GM12872 (cell line): ENCODE measurements around the gene TAF1.

Experiments used
- CTCF ChIP-seq: IDR thresholded peaks from 3 replicates; pipeline ENCODE4 v1.5.1; 2011; ENCODE audit warnings: low read depth, mild to moderate bottlenecking, low read length, moderate library complexity; ENCODE audit not compliant: insufficient read depth

Gene TAF1

GRCh38 chrX:71464968-71465367, 98.8 kb downstream of the TAF1 start:
- TF ChIP-seq CTCF: no peak

GRCh38 chrX:71466979-71467523, 100.9 kb downstream of the TAF1 start:
- no peak for TF ChIP-seq CTCF

- TF ChIP-seq CTCF: no peak
Measured at GRCh38 chrX:71475785-71476540, 109.8 kb downstream of the TAF1 start.

GRCh38 chrX:71482228-71482958, 116.2 kb downstream of the TAF1 start:
- TF ChIP-seq CTCF: no peak

- TF ChIP-seq CTCF: no peak
Measured at GRCh38 chrX:71487814-71488213, 121.7 kb downstream of the TAF1 start.

GRCh38 chrX:71489540-71489939, 123.4 kb downstream of the TAF1 start:
- no peak for TF ChIP-seq CTCF

- no peak for TF ChIP-seq CTCF
Measured at GRCh38 chrX:71492231-71493065, 126.3 kb downstream of the TAF1 start.
